Skeletal muscle satellite cell (primary cell): ENCODE data around the gene CNTNAP2.

Experiments
- H3K27me3 ChIP-seq: 2 replicates; pipeline ENCODE4 v1.7.0; 2013; ENCODE audit warnings: low read length; ENCODE audit not compliant: control insufficient read depth, insufficient read depth
- H3K36me3 ChIP-seq: 2 replicates; pipeline ENCODE4 v1.7.0; 2013; ENCODE audit warnings: mild to moderate bottlenecking, control low read depth, low read length; ENCODE audit not compliant: insufficient read depth
- H3K4me1 ChIP-seq: 2 replicates; pipeline ENCODE4 v1.7.0; 2013; ENCODE audit warnings: low read length; ENCODE audit not compliant: control insufficient read depth, insufficient read depth
- H3K4me2 ChIP-seq: 2 replicates; pipeline ENCODE4 v1.7.0; 2013; ENCODE audit warnings: mild to moderate bottlenecking, low read length
- H3K4me3 ChIP-seq: 2 replicates; pipeline ENCODE4 v1.7.0; 2013; ENCODE audit warnings: low read length
- H3K9ac ChIP-seq: 2 replicates; pipeline ENCODE4 v1.7.0; 2013; ENCODE audit warnings: mild to moderate bottlenecking, low read depth, low read length, moderate library complexity
- H3K9me3 ChIP-seq: replicated peaks from 2 replicates; pipeline ENCODE4 v1.7.0; 2013; ENCODE audit warnings: mild to moderate bottlenecking, control low read depth, low read length

Gene CNTNAP2

DNA sequence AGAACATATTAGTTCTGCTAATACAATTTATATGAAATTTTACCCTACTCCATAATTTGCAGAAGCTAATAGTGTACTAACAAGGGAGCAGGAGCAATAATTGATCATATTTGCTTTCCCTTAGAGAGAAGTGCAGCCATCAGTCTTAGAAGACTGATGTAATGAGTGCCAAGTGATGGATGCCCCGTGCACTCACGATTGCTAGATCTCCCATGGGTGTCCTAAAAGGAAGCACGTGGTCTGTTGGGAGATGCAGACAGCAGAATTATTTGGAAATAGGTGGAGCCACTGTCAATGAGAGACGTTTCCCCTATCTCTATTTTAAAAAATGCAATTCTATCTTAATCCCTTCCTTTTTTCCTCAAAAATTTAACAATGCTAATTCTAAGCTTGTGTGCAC lies 1701.7 kb downstream of the CNTNAP2 start:
- Histone ChIP-seq H3K9me3 (no peaks in the 10 kb centered on the region), H3K27me3 (no peaks in the 10 kb centered on the region), H3K9ac (no peak overlapping the region), H3K4me2 (no peak overlapping the region), H3K36me3 (no peaks in the 10 kb centered on the region), H3K4me3 (no peak overlapping the region), H3K4me1 (no peaks in the 10 kb centered on the region)

DNA sequence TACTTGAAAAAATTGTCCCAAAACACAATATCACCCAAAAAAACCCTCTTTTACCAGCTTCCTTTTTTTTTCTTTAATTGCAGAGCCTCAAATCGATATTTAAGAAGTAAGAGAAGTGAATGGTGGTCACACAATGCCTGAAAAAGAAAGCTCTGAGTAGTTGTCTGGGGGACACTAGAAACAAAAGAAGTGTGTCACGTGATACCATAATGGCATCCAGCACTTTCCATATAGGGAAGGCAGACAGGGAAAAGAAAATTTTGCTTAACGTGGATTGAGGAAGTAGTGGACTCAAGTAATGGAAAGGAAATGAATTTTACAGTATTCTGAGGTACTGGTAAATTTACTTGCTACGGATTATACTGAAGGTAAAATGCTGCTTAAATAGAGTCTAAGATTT lies 1708.1 kb downstream of the CNTNAP2 start:
- H3K4me3 ChIP-seq: no peak overlapping the region
- no peaks in the 10 kb centered on the region for H3K36me3 ChIP-seq
- no peak overlapping the region for H3K9ac ChIP-seq
- no peaks in the 10 kb centered on the region for H3K4me1 ChIP-seq
- H3K9me3 ChIP-seq: no peaks in the 10 kb centered on the region
- no peaks in the 10 kb centered on the region for H3K27me3 ChIP-seq
- H3K4me2 ChIP-seq: no peak overlapping the region

DNA sequence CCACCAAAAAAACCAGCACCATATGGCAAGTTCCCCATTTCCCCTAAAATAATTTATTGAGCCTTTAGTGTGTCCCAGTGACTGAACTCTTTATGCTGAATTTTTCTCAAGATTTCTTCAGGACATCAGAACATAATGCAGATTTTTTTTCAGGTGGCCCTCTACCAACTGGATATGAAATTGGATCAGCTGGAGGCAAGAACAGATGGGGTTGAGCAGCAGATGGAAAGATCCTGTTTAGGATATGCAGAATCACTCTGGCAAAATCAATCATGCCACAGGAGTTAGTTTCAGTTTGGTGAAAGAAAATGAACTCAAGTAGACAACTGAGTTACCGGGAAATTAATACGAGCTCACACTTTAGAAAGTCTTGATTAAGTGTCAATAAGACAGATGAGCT lies 1712.4 kb downstream of the CNTNAP2 start:
- Histone ChIP-seq H3K36me3 (no peaks in the 10 kb centered on the region), H3K4me3 (no peak overlapping the region), H3K9me3 (no peaks in the 10 kb centered on the region), H3K27me3 (no peaks in the 10 kb centered on the region), H3K4me1 (no peaks in the 10 kb centered on the region), H3K4me2 (no peak overlapping the region), H3K9ac (no peak overlapping the region)

DNA sequence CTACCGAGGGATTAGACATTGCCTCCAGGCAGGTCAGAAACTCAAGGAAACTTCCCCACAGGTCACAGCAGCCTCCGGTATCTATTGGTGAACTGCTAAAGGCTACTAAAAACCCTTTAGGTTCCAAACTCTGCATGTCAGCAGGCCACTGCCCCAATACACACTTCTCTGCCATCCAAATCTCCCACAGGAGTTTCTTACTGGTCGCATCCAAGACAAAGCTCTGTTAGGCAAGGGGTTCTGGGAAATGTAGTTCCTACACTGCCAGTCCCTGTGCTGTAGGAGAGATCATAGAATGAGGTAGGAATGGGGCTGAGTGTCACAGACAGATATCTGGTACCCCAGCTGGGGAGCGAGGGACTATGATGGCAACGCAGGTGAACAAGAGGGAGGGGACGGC lies 1717.0 kb downstream of the CNTNAP2 start:
- no peaks in the 10 kb centered on the region for H3K36me3 ChIP-seq
- H3K27me3 ChIP-seq: no peaks in the 10 kb centered on the region
- H3K9me3 ChIP-seq: no peaks in the 10 kb centered on the region
- no peak overlapping the region for H3K4me3 ChIP-seq
- no peak overlapping the region for H3K4me2 ChIP-seq
- no peaks in the 10 kb centered on the region for H3K4me1 ChIP-seq
- no peak overlapping the region for H3K9ac ChIP-seq

DNA sequence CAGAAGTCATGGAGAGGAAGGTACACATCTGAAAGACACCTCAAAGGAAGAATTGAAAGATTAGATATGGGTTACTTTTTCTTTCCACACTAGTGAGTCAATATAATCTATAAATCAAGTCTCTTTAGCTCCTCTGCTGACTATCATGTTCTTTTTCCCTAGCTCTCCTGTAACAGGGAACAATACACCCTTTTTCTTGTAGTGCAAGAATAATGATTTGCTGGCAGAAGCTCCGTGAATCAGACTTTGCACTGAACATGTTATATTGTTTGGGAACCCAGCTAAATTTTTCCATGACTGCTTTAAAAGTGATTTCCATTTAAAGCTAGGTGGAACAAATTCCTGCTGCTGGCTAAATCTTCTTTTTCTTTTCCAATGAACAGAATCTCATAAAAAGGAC lies 1717.4 kb downstream of the CNTNAP2 start:
- H3K36me3 ChIP-seq: no peaks in the 10 kb centered on the region
- H3K27me3 ChIP-seq: no peaks in the 10 kb centered on the region
- H3K4me3 ChIP-seq: no peak overlapping the region
- no peak overlapping the region for H3K4me2 ChIP-seq
- no peak overlapping the region for H3K9ac ChIP-seq
- no peaks in the 10 kb centered on the region for H3K4me1 ChIP-seq
- H3K9me3 ChIP-seq: no peaks in the 10 kb centered on the region

DNA sequence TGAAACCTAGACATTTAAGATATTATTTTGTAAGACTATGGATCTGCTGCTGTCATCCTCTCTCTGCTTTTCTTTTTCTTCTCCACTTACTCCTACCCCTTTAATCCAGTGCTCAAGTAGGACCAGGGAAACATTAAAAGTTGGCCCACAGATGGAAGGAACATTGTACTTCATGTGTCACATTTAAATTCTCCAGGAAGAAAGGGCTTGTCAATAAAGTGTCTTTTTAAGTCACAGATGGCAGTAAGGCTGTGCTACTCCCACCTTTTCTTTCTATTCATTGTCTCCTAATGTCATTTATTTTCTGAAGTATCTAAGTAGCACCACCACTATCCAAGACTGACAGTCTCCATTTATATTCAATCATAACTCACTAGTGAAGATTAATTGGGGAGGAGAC lies 1736.2 kb downstream of the CNTNAP2 start:
- Histone ChIP-seq H3K36me3 (no peaks in the 10 kb centered on the region), H3K9ac (no peak overlapping the region), H3K4me2 (no peak overlapping the region), H3K4me3 (no peak overlapping the region), H3K4me1 (no peaks in the 10 kb centered on the region), H3K27me3 (no peaks in the 10 kb centered on the region), H3K9me3 (no peaks in the 10 kb centered on the region)

DNA sequence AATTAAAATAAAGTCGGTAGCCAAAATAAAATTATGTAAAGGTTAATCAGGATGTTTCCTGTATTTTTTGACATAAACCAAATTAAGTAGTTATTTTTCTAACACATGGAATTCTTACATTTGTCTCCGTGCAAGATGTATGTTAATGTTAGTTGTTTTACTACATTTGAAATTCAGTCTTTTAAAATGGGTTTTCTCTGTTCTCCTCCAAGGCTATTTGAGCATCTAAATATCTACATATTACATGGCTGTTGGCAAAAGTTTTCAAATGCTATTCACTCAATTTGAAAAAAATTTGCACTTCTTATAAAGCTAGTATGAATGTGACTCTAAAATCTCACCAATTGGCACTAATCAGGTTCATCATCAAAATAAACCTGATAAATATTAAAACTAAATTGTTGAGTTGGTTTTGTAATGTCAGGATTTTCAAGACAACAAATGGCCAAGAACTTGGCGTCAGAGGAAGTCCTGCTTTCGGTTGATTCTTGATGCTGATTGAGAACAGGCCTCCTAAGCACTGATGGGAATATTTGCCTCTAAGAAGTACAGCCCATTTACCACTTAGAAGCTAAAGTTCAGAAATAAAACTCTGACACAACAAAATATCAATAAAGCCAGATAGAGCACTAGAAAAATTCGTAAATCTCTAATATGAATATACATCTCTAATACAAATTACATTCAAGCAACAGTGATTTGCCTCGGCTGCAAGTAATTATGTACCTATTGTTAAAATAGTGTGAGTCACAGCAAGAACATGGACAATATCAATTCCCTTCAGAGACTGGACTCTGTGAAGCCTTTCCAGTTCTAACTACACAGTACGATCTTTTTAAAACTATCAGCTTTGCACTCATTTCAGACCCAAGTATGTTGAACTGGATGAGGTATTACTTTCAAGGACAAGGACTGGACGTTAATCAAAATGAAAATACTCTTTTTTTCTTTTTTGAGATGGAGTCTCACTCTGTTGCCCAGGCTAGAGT lies 1740.8 kb downstream of the CNTNAP2 start:
- Histone ChIP-seq H3K27me3 (no peaks in the 10 kb centered on the region), H3K4me3 (no peak overlapping the region), H3K9me3 (no peaks in the 10 kb centered on the region), H3K4me2 (no peak overlapping the region), H3K4me1 (no peaks in the 10 kb centered on the region), H3K9ac (no peak overlapping the region), H3K36me3 (no peaks in the 10 kb centered on the region)

DNA sequence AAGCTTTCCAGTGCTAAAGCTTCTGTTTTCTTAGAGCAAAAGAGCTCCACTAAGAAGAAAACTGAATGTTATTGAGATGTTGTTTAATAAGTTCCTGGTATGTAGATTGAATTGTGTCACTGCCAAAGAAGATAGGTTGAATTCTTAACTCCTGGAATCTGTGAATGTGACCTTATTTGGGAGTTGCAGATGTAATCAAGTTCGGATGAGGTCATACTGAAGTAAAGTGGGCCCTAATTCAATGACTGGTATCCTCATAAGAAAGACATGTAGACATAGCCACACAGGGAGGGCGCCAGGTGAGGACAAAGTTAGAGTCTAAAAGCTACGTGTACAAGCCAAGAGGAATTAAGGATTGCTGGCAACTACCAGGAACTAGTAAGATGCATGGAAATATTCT lies 1741.8 kb downstream of the CNTNAP2 start:
- Histone ChIP-seq H3K4me3 (no peak overlapping the region), H3K9ac (no peak overlapping the region), H3K27me3 (no peaks in the 10 kb centered on the region), H3K4me2 (no peak overlapping the region), H3K9me3 (no peaks in the 10 kb centered on the region), H3K4me1 (no peaks in the 10 kb centered on the region), H3K36me3 (no peaks in the 10 kb centered on the region)

DNA sequence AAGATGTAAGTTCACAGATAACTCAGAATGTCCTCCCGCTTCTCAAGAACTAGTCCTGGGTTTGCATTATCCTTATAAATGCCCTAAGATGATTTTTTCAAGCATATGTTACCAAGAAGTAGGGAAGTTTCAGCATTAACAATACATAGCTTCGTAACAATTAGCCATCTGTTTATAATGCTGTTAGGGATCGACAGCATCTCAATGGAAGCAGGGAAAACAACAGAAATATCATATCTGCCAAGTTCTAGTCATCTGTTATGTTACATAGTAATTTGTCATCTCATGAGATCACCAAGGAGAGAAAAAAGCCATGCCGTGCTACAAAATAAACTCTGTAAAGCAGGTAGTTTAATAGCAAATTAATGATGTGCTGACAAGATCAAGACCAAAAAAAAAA lies 1742.4 kb downstream of the CNTNAP2 start:
- H3K4me3 ChIP-seq: no peak overlapping the region
- H3K9ac ChIP-seq: no peak overlapping the region
- H3K36me3 ChIP-seq: no peaks in the 10 kb centered on the region
- no peak overlapping the region for H3K4me2 ChIP-seq
- no peaks in the 10 kb centered on the region for H3K4me1 ChIP-seq
- no peaks in the 10 kb centered on the region for H3K27me3 ChIP-seq
- no peaks in the 10 kb centered on the region for H3K9me3 ChIP-seq

DNA sequence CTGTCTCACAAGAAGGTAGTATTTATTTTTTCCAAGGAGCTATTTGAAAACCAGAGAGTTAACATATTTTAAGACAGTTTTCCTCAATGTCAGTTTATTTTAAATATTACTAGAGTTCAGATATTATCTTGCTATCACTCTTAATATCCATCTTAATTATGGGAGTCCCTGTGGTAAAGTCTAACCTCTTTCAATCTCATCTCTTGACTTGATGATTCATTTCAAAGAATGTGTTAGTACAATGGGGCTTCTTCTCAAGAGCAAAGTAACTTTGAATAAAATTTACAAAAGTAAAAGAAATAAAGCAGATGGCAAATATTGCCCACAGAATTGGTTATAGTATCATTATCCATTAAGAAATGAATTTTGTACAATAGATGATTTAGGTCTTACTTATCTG lies 1742.9 kb downstream of the CNTNAP2 start:
- Histone ChIP-seq H3K4me1 (no peaks in the 10 kb centered on the region), H3K4me3 (no peak overlapping the region), H3K27me3 (no peaks in the 10 kb centered on the region), H3K9me3 (no peaks in the 10 kb centered on the region), H3K36me3 (no peaks in the 10 kb centered on the region), H3K9ac (no peak overlapping the region), H3K4me2 (no peak overlapping the region)

DNA sequence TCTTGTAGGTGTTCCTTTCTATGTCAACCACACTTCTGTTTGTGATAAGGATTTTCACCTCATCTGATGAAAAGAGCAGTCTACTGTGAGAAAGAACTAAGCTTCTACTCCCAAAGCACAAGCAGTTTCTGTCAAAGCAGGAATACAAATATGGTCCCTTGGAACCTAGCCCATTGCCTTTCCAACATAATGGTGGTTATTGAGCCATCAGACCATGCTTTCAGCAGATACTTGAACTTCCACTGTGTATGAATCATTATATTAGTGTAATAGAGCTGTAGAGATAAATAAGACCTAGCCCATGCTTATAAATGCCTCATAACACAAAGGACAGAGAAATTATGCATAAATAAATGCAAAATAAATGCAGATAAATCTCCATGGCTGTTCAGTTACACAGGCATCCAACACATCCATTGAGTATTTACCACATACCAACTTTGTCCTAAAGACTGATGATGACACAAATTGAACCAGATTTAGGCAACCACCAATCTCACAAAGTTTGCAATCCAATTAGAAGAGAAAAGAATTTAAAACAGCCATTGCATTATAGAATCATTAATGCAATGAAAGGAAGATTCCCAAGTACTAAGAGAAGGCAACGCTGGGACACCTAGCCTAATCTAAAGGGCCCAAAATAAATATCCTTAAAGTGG lies 1744.6 kb downstream of the CNTNAP2 start:
- Histone ChIP-seq H3K4me3 (no peak overlapping the region), H3K4me2 (no peak overlapping the region), H3K9ac (no peak overlapping the region), H3K36me3 (no peaks in the 10 kb centered on the region), H3K27me3 (no peaks in the 10 kb centered on the region), H3K9me3 (no peaks in the 10 kb centered on the region), H3K4me1 (no peaks in the 10 kb centered on the region)

DNA sequence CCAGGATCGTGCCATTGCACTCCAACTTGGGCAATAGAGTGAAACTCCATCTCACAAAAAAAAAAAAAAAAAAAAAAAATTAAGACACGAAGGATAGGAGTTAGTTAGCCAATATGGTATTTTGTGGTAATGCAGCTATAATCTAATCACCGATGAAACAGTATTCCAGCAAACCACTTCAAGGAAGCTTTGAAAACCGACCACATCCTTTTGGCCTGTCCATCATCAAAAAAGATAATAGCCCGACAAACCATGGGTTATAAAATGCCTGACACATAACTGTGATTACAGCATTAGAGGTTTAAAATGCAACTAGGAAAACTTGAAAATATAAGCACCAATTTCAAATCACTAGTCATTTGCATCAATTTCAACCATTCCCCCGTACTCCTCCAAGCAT lies 1745.3 kb downstream of the CNTNAP2 start:
- H3K4me3 ChIP-seq: no peak overlapping the region
- no peak overlapping the region for H3K4me2 ChIP-seq
- H3K27me3 ChIP-seq: no peaks in the 10 kb centered on the region
- no peaks in the 10 kb centered on the region for H3K9me3 ChIP-seq
- no peaks in the 10 kb centered on the region for H3K36me3 ChIP-seq
- no peaks in the 10 kb centered on the region for H3K4me1 ChIP-seq
- H3K9ac ChIP-seq: no peak overlapping the region
